Calu3 (cell line): ENCODE results near the gene TRIM62. TPM values are rescaled to one million over a fixed set of nuclear protein-coding genes. Genes with fewer than 3 reads are reported as not detected.
"Not testable (repeated sequence)": the region's sequence is repeated elsewhere in the genome, so short reads cannot be mapped to it uniquely, and the experiment has no call there.

Source experiments
- BruUV-seq: library from RNA; stranded (reverse); fragments of 400-500 nt; replicated peaks from 2 replicates; lab custom pipeline; 2021; lab: Mats Ljungman, UMichigan
- CTCF ChIA-PET: fragments of 300-600 bp; sonication (Branson Sonifier 250); formaldehyde crosslinking; loops from one replicate; lab custom pipeline; 2022; ENCODE audit warnings: antibody characterized with exemption; lab: Charles Lee
- DNase-seq: peaks from one replicate; pipeline ENCODE4 v3.0.0; 2022
- H3K27ac Mint-ChIP-seq: one replicate; pipeline ENCODE4 v1.8.0; 2022; ENCODE audit warnings: mixed read lengths; ENCODE audit not compliant: unreplicated experiment
- H3K27me3 Mint-ChIP-seq: one replicate; pipeline ENCODE4 v1.8.0; 2022; ENCODE audit warnings: mixed read lengths; ENCODE audit not compliant: unreplicated experiment
- H3K36me3 Mint-ChIP-seq: one replicate; pipeline ENCODE4 v1.8.0; 2022; ENCODE audit warnings: mild to moderate bottlenecking, moderate library complexity, mixed read lengths; ENCODE audit not compliant: insufficient read depth, unreplicated experiment
- H3K4me1 Mint-ChIP-seq: one replicate; pipeline ENCODE4 v1.8.0; 2022; ENCODE audit warnings: mild to moderate bottlenecking, low read depth, mixed read lengths; ENCODE audit not compliant: unreplicated experiment
- H3K4me3 Mint-ChIP-seq: one replicate; pipeline ENCODE4 v1.8.0; 2022; ENCODE audit warnings: mild to moderate bottlenecking, low read depth, moderate library complexity, mixed read lengths; ENCODE audit not compliant: unreplicated experiment
- H3K9me3 Mint-ChIP-seq: one replicate; pipeline ENCODE4 v1.8.0; 2022; ENCODE audit warnings: low read depth, mixed read lengths; ENCODE audit not compliant: unreplicated experiment
- intact Hi-C: fragments of 100-400 bp; cut with micrococcal nuclease; formaldehyde crosslinking; loops from one replicate; pipeline ENCODE4 v1.10.0; 2022; ENCODE audit not compliant: unreplicated experiment
- total RNA-seq: library from RNA; stranded (reverse); gene quantifications from 2 replicates; pipeline ENCODE4 v1.2.3, GENCODE V29; 2022
- TF ChIP-seq, protein P1 (sequence below): fragments of 200-600 bp; IDR thresholded peaks from one replicate; pipeline ENCODE4 v1.8.0; 2022; ENCODE audit warnings: antibody characterized with exemption; ENCODE audit not compliant: unreplicated experiment

Gene TRIM62
- total RNA-seq, 1 experiment from 2014 or later = 8.8 TPM

DNA sequence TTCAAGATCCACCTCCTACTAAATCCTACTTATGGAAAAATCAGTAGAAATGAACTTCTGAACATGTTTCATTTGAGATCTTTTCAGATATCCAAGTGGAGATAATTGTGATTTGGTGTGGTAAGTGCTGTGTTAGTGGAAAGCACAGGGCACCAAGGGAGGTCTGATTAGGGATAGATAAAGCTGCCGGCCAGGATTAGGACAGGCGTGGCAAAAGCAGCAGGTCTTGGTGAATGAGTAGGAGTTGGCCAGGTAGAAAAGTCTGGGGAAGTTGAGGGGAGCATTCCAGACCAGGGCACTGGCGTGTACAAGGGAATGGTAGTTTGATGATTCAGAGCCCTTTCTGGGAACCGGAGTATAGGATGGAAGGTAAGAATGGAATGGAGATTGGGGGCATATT lies 53.1 kb downstream of the TRIM62 start:
- Mint-ChIP-seq H3K27me3 (no peaks in the 10 kb centered on the region), H3K4me1 (no peaks in the 10 kb centered on the region), H3K4me3 (no peak overlapping the region), H3K36me3 (peaks cover 16% of the 10 kb centered on the region), H3K9me3 (peaks cover 2% of the 10 kb centered on the region), H3K27ac (no peak overlapping the region)
- TF ChIP-seq, protein P1, sequence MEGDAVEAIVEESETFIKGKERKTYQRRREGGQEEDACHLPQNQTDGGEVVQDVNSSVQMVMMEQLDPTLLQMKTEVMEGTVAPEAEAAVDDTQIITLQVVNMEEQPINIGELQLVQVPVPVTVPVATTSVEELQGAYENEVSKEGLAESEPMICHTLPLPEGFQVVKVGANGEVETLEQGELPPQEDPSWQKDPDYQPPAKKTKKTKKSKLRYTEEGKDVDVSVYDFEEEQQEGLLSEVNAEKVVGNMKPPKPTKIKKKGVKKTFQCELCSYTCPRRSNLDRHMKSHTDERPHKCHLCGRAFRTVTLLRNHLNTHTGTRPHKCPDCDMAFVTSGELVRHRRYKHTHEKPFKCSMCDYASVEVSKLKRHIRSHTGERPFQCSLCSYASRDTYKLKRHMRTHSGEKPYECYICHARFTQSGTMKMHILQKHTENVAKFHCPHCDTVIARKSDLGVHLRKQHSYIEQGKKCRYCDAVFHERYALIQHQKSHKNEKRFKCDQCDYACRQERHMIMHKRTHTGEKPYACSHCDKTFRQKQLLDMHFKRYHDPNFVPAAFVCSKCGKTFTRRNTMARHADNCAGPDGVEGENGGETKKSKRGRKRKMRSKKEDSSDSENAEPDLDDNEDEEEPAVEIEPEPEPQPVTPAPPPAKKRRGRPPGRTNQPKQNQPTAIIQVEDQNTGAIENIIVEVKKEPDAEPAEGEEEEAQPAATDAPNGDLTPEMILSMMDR = no peak
- no TSS peak for BruUV-seq
- no peak for DNase-seq
- intact Hi-C loops = loop anchor here (10.0 kb wide), 1 partner anchor 486 kb away; no protein-coding TSS in a partner anchor
- CTCF ChIA-PET = no interaction called here

DNA sequence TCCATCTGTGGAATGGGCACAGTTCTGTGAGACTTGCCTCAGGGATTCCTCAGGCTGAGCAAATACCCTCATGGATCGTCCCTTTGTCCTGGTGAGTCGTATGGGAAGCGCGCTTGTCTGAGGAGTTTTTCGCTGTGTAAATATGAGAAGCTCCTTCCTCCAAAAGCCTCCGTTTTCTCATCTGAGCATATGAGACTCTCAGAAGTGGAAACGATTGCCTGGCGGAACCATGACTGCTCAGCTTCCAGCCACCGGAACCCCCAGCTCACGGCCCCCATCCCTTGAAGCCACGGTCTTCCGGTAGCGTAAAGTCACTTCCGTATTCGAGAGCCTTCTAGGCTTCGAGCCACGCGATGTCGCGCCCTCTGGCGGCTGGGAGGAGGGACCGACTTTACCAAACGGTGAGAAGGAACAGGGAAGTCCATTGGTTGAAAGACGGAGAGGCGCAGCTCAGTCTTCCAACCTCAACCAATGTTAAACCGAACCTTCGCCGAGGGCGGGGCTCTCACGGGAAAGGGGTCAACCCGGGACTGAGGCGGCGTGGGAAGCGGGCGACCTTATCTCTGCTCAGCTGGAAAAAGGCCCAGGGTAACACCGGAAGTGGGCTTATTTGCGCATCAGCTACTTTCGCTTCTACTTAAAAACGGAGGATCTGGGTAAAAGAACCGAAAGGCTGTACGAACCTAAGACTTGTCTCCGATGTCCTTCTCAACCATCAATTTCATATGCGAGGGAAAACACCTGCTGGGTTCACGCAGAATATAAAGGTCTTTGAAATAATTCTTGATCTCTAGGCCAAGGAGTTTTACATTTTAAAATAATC lies 54.6 kb downstream of the TRIM62 start:
- CTCF ChIA-PET = interaction anchor here (0.6 to 1.6 kb wide), 9 partner anchors 8 to 120 kb away, joined by 3 to 15 read pairs (median 3); partner anchors contain the start of gene TRIM62
- H3K27me3 Mint-ChIP-seq = peaks cover 14% of the 10 kb centered on the region
- H3K4me3 Mint-ChIP-seq = peak overlapping the region; percentile 81
- no TSS peak for BruUV-seq
- intact Hi-C loops = loop anchor here (10.0 kb wide), 1 partner anchor 488 kb away; no protein-coding TSS in a partner anchor
- no peaks in the 10 kb centered on the region for H3K4me1 Mint-ChIP-seq
- TF ChIP-seq, protein P1 = peak; percentile 77
- DNase-seq = peak; percentile 95
- H3K9me3 Mint-ChIP-seq = peaks cover 2% of the 10 kb centered on the region
- H3K27ac Mint-ChIP-seq = peak overlapping the region; percentile 92
- peaks cover 16% of the 10 kb centered on the region for H3K36me3 Mint-ChIP-seq

DNA sequence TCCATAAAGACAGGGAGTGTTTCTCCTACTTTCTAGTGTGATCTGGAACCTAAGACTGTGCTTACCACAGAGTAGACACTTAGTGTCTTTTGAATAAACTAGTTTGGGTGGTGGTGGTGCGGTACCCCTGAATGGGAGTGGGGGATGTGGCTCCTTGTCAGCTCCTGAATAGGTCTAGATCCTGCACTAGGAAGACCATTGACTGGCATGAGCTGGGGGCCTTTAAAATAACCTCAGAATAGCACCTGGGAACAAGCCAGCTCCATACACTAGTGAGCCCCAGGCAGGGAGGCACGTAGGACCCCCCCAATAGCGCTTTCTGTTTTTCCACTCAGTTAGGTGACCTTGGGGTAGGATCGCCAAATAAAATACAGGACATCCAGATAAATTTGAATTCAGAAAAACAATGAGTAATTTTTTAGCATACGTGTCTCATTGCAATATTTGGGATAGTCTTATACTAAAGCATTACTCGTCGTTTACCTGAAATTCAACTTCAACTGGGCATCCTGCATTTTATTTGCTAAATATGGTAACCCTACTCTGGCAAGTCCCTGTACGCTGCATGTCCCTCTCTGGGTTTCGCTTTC lies 55.3 kb downstream of the TRIM62 start:
- peak overlapping the region; percentile 81 for H3K4me3 Mint-ChIP-seq
- intact Hi-C loops = loop anchor here (10.0 kb wide), 1 partner anchor 488 kb away; no protein-coding TSS in a partner anchor
- peaks cover 2% of the 10 kb centered on the region for H3K9me3 Mint-ChIP-seq
- peak overlapping the region; percentile 92 for H3K27ac Mint-ChIP-seq
- H3K36me3 Mint-ChIP-seq = peaks cover 16% of the 10 kb centered on the region
- DNase-seq = no peak
- peaks cover 21% of the 10 kb centered on the region for H3K27me3 Mint-ChIP-seq
- no peaks in the 10 kb centered on the region for H3K4me1 Mint-ChIP-seq
- CTCF ChIA-PET = interaction anchor here (0.6 to 1.6 kb wide), 9 partner anchors 9 to 220 kb away, joined by 3 to 15 read pairs (median 4); partner anchors contain the start of gene TRIM62
- BruUV-seq = TSS peak; percentile 90
- TF ChIP-seq, protein P1 = no peak

DNA sequence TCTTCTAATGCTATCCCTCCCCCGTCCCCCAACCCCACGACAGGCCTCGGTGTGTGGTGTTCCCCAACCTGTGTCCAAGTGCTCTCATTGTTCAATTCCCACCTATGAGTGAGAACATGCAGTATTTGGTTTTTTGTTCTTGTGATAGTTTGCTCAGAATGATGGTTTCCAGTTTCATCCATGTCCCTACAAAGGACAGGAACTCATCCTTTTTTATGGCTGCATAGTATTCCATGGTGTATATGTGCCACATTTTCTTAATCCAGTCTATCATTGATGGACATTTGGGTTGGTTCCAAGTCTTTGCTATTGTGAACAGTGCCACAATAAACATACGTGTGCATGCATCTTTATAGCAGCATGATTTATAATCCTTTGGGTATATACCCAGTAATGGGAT lies 57.2 kb downstream of the TRIM62 start:
- intact Hi-C loops = loop anchor here (10.0 kb wide), 1 partner anchor 490 kb away; no protein-coding TSS in a partner anchor
- BruUV-seq, H3K4me1 Mint-ChIP-seq, H3K27ac Mint-ChIP-seq, H3K9me3 Mint-ChIP-seq, DNase-seq, CTCF ChIA-PET, H3K4me3 Mint-ChIP-seq: not testable (repeated sequence)
- H3K36me3 Mint-ChIP-seq = peaks cover 16% of the 10 kb centered on the region
- H3K27me3 Mint-ChIP-seq = peaks cover 22% of the 10 kb centered on the region
